ENCODE measurements around the gene SYNJ2. TPM values are rescaled to one million over a fixed set of nuclear protein-coding genes. Genes with fewer than 3 reads are reported as not detected.
A peak's percentile ranks its signal among the peaks of the same experiment; 100 is the strongest.

SYNJ2 gene
- polyA plus RNA-seq, 2 of the 4 experiments (the other 2 are of a cell fraction), result 22.3 to 26.5 TPM

- no peak for TF ChIP-seq NFE2L2 (conservative IDR thresholded peaks at IDR 0.05; ENCODE audit: low read length)
- no peak for TF ChIP-seq PHF8 (IDR thresholded peaks at IDR 0.05; ENCODE audit: borderline replicate concordance, low read depth)
Observed at GRCh38 chr6:157981132-157981394, 600 bp upstream of the SYNJ2 start (continued).

- TF ChIP-seq NFE2L2 (conservative IDR thresholded peaks at IDR 0.05; ENCODE audit: low read length) (no peak), SREBF2 (IDR thresholded peaks at IDR 0.05) (no peak), BHLHE40 (IDR thresholded peaks at IDR 0.05; ENCODE audit: low read depth, low read length) (no peak), HEYL (CRISPR knock-in tag; IDR thresholded peaks at IDR 0.05) (no peak), ZNF302 (CRISPR knock-in tag; IDR thresholded peaks at IDR 0.05) (no peak), ESRRA (IDR thresholded peaks at IDR 0.05; ENCODE audit: borderline replicate concordance, low read length) (no peak), HMGXB4 (CRISPR knock-in tag; IDR thresholded peaks at IDR 0.05; ENCODE audit: borderline replicate concordance) (no peak), GATA3 (IDR thresholded peaks at IDR 0.05; ENCODE audit: borderline replicate concordance) (no peak), MAFK (IDR thresholded peaks at IDR 0.05; ENCODE audit: partially characterized antibody) (no peak), POLR2A (IDR thresholded peaks at IDR 0.05; ENCODE audit: low read length) (no peak), PHF8 (IDR thresholded peaks at IDR 0.05; ENCODE audit: borderline replicate concordance, low read depth) (no peak), MAX (IDR thresholded peaks at IDR 0.05) (no peak), USF2 (IDR thresholded peaks at IDR 0.05) (no peak), ZC3H11A (IDR thresholded peaks at IDR 0.05) (no peak)
- FAIRE-seq (no peak), ATAC-seq (peak; percentile 39 to 41; a peak in 5 of 6 replicates), DNase-seq (ENCODE audit: low read depth in 1 of 2, low spot score in 1 of 2) (peak; percentile 24 to 30)
- Histone ChIP-seq H3K9me3 (no peaks in the 10 kb centered on the region), H3K4me1 (peaks cover 44% of the 10 kb centered on the region), H3K27ac (peak overlapping the region; percentile 89 to 97), H3K4me2 (peak overlapping the region; percentile 96), H3K4me3 (peak overlapping the region; percentile 89)
- POLR2A ChIA-PET, result interaction anchor here (0.8 to 1.2 kb wide), 2 partner anchors 44 to 798 kb away, joined by 3 to 4 read pairs; no protein-coding TSS in a partner anchor
- WGBS (ENCODE audit: missing lambda C conversion rate), result 0% methylated on average over 3 of the region's 36 CpGs
- CTCF ChIA-PET, result interaction anchor here (0.6 to 4.6 kb wide), 17 partner anchors 12 to 136 kb away, joined by 3 to 26 read pairs (median 5); no protein-coding TSS in a partner anchor
Observed at GRCh38 chr6:157982102-157982562, 469 bp downstream of the SYNJ2 start.

GRCh38 chr6:157982563-157983405 is 1.1 kb downstream of the SYNJ2 start:
- WGBS (ENCODE audit: missing lambda C conversion rate), result under 1% methylated on average over 16 of the region's 17 CpGs
- Histone ChIP-seq H3K4me3 (peak overlapping the region; percentile 89), H3K4me1 (peaks cover 48% of the 10 kb centered on the region), H3K27ac (peak overlapping the region; percentile 89 to 97), H3K4me2 (peak overlapping the region; percentile 96), H3K9me3 (no peaks in the 10 kb centered on the region)
- peak; percentile 54 to 69 for DNase-seq (ENCODE audit: low read depth in 1 of 2, low spot score in 1 of 2)
- POLR2A ChIA-PET, result interaction anchor here (0.7 to 1.2 kb wide), 2 partner anchors 43 to 58 kb away, joined by 3 to 4 read pairs; no protein-coding TSS in a partner anchor
- TF ChIP-seq KDM1A (IDR thresholded peaks at IDR 0.05; ENCODE audit: low read depth) (peak; percentile 99), RAD21 (conservative IDR thresholded peaks at IDR 0.05 in 1 of 2, IDR thresholded peaks at IDR 0.05 in 1 of 2) (peak; percentile 29 to 36; a peak in 4 of 5 replicates), CTCF (IDR thresholded peaks at IDR 0.05) (peak; percentile 32; the same call in 2 of the 3 replicates), KDM5A (IDR thresholded peaks at IDR 0.05) (no peak), MAX (IDR thresholded peaks at IDR 0.05) (peak; percentile 57), SMC3 (IDR thresholded peaks at IDR 0.05) (peak; percentile 39; the same call in 2 of the 3 replicates), HDAC2 (IDR thresholded peaks at IDR 0.05) (peak; percentile 96), RCOR1 (IDR thresholded peaks at IDR 0.05; ENCODE audit: low read depth, low read length) (0 out of 2 replicates have a peak, but pooled peaks have one; percentile 70), POLR2A (IDR thresholded peaks at IDR 0.05; ENCODE audit: low read length) (no peak), CHD4 (IDR thresholded peaks at IDR 0.05; ENCODE audit: borderline replicate concordance) (peak; percentile 57; the same call in 1 of the 2 replicates), GATA3 (IDR thresholded peaks at IDR 0.05; ENCODE audit: borderline replicate concordance) (no peak), HOXB5 (CRISPR knock-in tag; IDR thresholded peaks at IDR 0.05) (0 out of 2 replicates have a peak, but pooled peaks have one; percentile 52)
- CTCF ChIA-PET, result interaction anchor here (0.6 to 4.6 kb wide), 17 partner anchors 11 to 136 kb away, joined by 3 to 26 read pairs (median 6); no protein-coding TSS in a partner anchor
- ATAC-seq, result peak; percentile 37 to 51; a peak in 3 of 6 replicates
- FAIRE-seq, result no peak
